Hepatocyte (in vitro differentiated cells): ENCODE data around the gene CSNK1G1. TPM values are rescaled to one million over a fixed set of nuclear protein-coding genes. Genes with fewer than 3 reads are reported as not detected.
"Not testable (repeated sequence)": the region's sequence is repeated elsewhere in the genome, so short reads cannot be mapped to it uniquely, and the experiment has no call there.

ENCODE experiments used
- DNase-seq: peaks from one replicate; pipeline ENCODE4 v3.0.0-alpha.2; 2016; ENCODE audit warnings: low spot score
- H2AFZ ChIP-seq: fragments of 200-600 bp; sonication (generic); 2 replicates; pipeline ENCODE4 v1.6.0; 2016; ENCODE audit warnings: antibody characterized with exemption, mild to moderate bottlenecking
- H3K27ac ChIP-seq: fragments of 200-600 bp; sonication (generic); 2 replicates; pipeline ENCODE4 v1.5.1; 2016; ENCODE audit warnings: mild to moderate bottlenecking
- H3K27me3 ChIP-seq: fragments of 200-600 bp; sonication (generic); 2 replicates; pipeline ENCODE4 v1.6.1; 2016
- H3K36me3 ChIP-seq: fragments of 200-600 bp; sonication (generic); replicated peaks from 2 replicates; pipeline ENCODE4 v1.5.1; 2016; ENCODE audit warnings: low read depth; ENCODE audit not compliant: insufficient read depth
- H3K4me1 ChIP-seq: fragments of 200-600 bp; sonication (generic); 2 replicates; pipeline ENCODE4 v1.5.1; 2016; ENCODE audit warnings: mild to moderate bottlenecking, moderate library complexity; ENCODE audit not compliant: insufficient read depth
- H3K4me2 ChIP-seq: fragments of 200-600 bp; sonication (generic); 2 replicates; pipeline ENCODE4 v1.6.0; 2016
- H3K4me3 ChIP-seq: fragments of 200-600 bp; sonication (generic); 2 replicates; pipeline ENCODE4 v1.5.1; 2016; ENCODE audit warnings: mild to moderate bottlenecking
- H3K79me2 ChIP-seq: fragments of 200-600 bp; sonication (generic); 2 replicates; pipeline ENCODE4 v1.6.0; 2017; ENCODE audit warnings: mild to moderate bottlenecking
- H3K9me2 ChIP-seq: fragments of 200-600 bp; sonication (generic); replicated peaks from 2 replicates; pipeline ENCODE4 v1.6.0; 2017; ENCODE audit warnings: mild to moderate bottlenecking; ENCODE audit not compliant: insufficient read depth
- H3K9me3 ChIP-seq: fragments of 200-600 bp; sonication (generic); 2 replicates; pipeline ENCODE4 v1.5.1; 2016; ENCODE audit warnings: low read depth, mild to moderate bottlenecking
- H4K20me1 ChIP-seq: fragments of 200-600 bp; sonication (generic); 2 replicates; pipeline ENCODE4 v1.6.0; 2016; ENCODE audit warnings: mild to moderate bottlenecking; ENCODE audit not compliant: insufficient read depth, poor library complexity, severe bottlenecking
- EZH2 ChIP-seq: fragments of 200-600 bp; sonication (generic); IDR thresholded peaks from 2 replicates; pipeline ENCODE4 v1.6.1; 2016; ENCODE audit warnings: antibody characterized with exemption, mild to moderate bottlenecking, borderline replicate concordance
- EZH2phosphoT487 ChIP-seq: fragments of 200-600 bp; sonication (generic); IDR thresholded peaks from one replicate; pipeline ENCODE4 v1.6.1; 2018; ENCODE audit warnings: antibody characterized with exemption, mild to moderate bottlenecking, low read depth, moderate library complexity; ENCODE audit not compliant: unreplicated experiment, severe bottlenecking
- WGBS: methylation state at CpG from one replicate; pipeline ENCODE4 v1.1.6; 2016; ENCODE audit warnings: low lambda C conversion rate; ENCODE audit errors: missing lambda C conversion rate; 5-methylcytosine and 5-hydroxymethylcytosine counted together
- polyA plus RNA-seq: library from polyadenylated mRNA; unstranded; fragments of >200 nt; fragmentation: Nextera tagmentation; extraction: Ambion mirVana; gene quantifications from 2 replicates; pipeline ENCODE4 v1.2.1, GENCODE V29; 2016
- total RNA-seq: library from RNA; depleted of rRNA; stranded (reverse); fragments of >200 nt; gene quantifications from 2 replicates; pipeline ENCODE4 v1.2.3, GENCODE V29; 2014
- TF ChIP-seq, protein P1 (sequence below): fragments of 200-600 bp; sonication (generic); IDR thresholded peaks from 2 replicates; pipeline ENCODE4 v1.5.1; 2016; ENCODE audit warnings: antibody characterized with exemption, mild to moderate bottlenecking; ENCODE audit not compliant: poor library complexity

CSNK1G1 gene
- total and polyA plus RNA-seq, 2 experiments from 2014 or later: 7.7 to 18.1 TPM

DNA sequence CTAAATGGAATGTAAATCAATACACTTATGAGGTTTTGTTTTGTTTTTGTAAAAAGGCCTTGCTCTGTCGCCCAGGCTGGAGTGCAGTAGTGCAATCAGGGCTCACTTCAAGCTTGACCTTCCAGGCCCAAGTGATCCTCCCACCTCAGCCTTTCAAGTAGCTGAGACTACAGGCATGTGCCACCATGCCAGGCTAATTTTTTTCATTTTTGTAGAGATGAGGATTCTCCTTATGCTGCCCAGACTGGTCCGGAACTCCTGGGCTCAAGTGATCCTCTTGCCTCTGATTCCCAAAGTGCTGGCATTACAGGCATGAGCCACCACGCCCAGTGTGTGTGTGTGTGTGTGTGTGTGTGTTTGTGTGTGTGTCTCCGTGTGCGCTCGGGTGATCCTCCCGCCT is 30.3 kb upstream of the CSNK1G1 start:
- Histone ChIP-seq H3K79me2 (peaks cover 40% of the 10 kb centered on the region), H3K4me1 (no peaks in the 10 kb centered on the region)

DNA sequence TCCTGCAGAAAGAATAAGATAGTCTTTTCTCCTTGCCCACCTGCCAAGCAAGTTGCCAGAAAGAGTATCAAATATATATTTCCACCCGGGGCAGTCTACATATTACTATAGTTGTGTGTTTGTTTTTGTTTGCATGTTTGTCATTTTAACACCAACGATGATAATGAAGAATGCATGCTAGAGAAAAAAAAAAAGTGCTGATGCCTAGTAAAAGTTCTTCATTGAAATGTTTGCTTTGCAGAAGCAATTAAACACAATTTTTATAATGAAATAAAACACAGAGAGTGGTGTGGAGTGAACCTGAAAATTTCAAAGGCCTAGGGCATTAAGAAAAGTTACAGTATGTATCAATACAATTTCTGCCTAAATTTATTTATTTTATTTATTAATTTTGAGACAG is 27.8 kb upstream of the CSNK1G1 start:
- no peaks in the 10 kb centered on the region for H3K9me2 ChIP-seq
- WGBS: 92% methylated on average over 2 of the region's 2 CpGs
- H2AFZ ChIP-seq: no peak overlapping the region
- peaks cover 3% of the 10 kb centered on the region for H3K4me1 ChIP-seq
- H3K27me3 ChIP-seq: no peaks in the 10 kb centered on the region
- no peak overlapping the region for H3K4me2 ChIP-seq
- H4K20me1 ChIP-seq: no peaks in the 10 kb centered on the region
- H3K79me2 ChIP-seq: peaks cover 25% of the 10 kb centered on the region
- H3K36me3 ChIP-seq: no peaks in the 10 kb centered on the region
- H3K4me3 ChIP-seq: no peak overlapping the region
- H3K9me3 ChIP-seq: no peaks in the 10 kb centered on the region
- no peak for TF ChIP-seq EZH2phosphoT487
- no peak for TF ChIP-seq EZH2
- TF ChIP-seq, protein P1, sequence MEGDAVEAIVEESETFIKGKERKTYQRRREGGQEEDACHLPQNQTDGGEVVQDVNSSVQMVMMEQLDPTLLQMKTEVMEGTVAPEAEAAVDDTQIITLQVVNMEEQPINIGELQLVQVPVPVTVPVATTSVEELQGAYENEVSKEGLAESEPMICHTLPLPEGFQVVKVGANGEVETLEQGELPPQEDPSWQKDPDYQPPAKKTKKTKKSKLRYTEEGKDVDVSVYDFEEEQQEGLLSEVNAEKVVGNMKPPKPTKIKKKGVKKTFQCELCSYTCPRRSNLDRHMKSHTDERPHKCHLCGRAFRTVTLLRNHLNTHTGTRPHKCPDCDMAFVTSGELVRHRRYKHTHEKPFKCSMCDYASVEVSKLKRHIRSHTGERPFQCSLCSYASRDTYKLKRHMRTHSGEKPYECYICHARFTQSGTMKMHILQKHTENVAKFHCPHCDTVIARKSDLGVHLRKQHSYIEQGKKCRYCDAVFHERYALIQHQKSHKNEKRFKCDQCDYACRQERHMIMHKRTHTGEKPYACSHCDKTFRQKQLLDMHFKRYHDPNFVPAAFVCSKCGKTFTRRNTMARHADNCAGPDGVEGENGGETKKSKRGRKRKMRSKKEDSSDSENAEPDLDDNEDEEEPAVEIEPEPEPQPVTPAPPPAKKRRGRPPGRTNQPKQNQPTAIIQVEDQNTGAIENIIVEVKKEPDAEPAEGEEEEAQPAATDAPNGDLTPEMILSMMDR: no peak
- no peak overlapping the region for H3K27ac ChIP-seq
- DNase-seq: no peak

More for the DNA sequence above, 30.3 kb upstream of the CSNK1G1 start:
- WGBS: 96% methylated on average over 6 of the region's 7 CpGs
- H3K36me3 ChIP-seq: no peaks in the 10 kb centered on the region
- H3K4me2 ChIP-seq: no peak overlapping the region
- no peaks in the 10 kb centered on the region for H3K27me3 ChIP-seq
- H4K20me1 ChIP-seq: no peaks in the 10 kb centered on the region
- H3K27ac ChIP-seq: no peak overlapping the region
- no peaks in the 10 kb centered on the region for H3K9me2 ChIP-seq
- TF ChIP-seq EZH2 (no peak), EZH2phosphoT487 (no peak)
- TF ChIP-seq, protein P1: no peak
- H3K4me3 ChIP-seq: no peak overlapping the region
- no peaks in the 10 kb centered on the region for H3K9me3 ChIP-seq
- H2AFZ ChIP-seq: no peak overlapping the region
- DNase-seq: no peak

DNA sequence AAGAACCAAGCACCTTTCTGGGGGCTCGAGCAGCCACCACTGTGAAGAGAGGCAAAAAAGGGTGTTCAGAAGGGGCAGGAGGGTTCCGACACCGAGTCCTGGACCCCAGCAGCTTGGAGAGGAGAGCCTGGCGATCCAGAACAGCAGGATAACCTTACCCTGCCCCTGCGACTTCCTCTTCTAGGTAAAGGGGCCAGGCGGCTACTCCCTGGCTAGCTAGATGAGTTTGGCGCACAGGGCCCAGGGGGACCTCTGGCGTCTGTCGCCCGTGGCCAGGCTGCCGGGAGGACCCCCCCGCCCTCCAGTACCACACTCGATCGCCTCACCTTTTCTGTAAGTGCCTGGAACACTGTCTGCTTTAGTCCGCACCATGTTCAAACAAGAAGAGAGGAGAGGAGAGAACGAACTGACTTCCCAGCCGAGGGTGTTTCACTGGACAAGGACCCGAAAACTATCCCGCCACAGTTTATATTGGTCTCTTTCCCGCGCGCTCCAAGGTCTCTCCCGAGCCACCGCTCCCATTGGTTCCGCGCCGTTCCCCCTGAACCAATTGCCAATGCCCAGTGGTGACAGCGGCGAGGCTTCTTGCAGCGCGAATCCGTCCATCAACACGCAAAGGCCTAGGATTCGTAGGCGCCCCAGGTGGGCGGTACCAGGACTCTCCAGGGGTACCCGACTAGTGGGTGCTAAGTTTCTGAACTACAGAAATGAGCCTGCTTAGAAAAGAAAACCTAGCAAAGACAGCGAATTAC is 25.2 kb upstream of the CSNK1G1 start, which contains the start of gene PCLAF:
PCLAF (minus strand) TSS at position 442 of the 752 bp plus-strand sequence; CDS start at position 372, 70 bp downstream.
- WGBS: 2% methylated on average over 38 of the region's 38 CpGs

DNA sequence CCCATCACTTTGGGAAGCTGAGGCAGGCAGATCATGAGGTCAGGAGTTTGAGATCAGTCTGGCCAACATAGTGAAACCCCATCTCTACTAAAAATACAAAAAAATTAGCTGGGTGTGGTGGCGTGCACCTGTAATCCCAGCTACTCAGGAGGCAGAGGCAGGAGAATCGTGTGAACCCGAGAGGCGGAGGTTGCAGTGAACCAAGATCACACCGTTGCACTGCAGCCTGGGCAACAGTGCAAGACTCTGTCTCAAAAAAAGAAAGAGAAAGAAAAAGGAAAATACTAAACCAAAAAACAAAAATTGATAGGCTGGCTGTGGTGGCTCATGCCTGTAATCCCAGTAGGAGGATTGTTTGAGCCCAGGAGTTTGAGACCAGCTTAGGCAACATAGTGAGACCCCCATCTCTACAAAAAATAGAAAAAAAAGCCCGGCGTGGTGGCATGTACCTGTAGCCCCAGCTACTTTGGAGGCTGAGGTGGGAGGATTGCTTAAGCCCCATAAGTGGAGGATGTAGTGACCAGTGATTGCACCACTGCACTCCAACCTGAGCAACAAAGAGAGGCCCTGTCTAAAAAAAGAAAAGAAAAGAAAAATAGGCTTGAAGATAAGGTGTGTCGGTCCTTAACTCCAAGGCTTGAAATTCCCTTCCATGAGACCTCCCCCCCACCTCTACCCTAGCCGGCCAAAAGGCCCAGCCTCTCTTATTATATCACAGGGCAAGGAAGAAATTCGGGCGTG is 24.3 kb upstream of the CSNK1G1 start:
- H4K20me1 ChIP-seq, H3K4me1 ChIP-seq, H3K36me3 ChIP-seq, H3K27ac ChIP-seq, H3K79me2 ChIP-seq, H3K27me3 ChIP-seq, DNase-seq, H3K9me3 ChIP-seq, H2AFZ ChIP-seq, H3K4me3 ChIP-seq, H3K9me2 ChIP-seq: not testable (repeated sequence)
- H3K4me2 ChIP-seq: peak overlapping the region; percentile 83
- WGBS: 69% methylated on average over 11 of the region's 11 CpGs

More for the DNA sequence above, 25.2 kb upstream of the CSNK1G1 start, which contains the start of gene PCLAF:
- no peaks in the 10 kb centered on the region for H3K27me3 ChIP-seq
- no peak within 1 kb of the TSS for H3K27ac ChIP-seq
- H4K20me1 ChIP-seq: no peaks in the 10 kb centered on the region
- peaks cover 9% of the 10 kb centered on the region for H3K79me2 ChIP-seq
- no peaks in the 10 kb centered on the region for H3K36me3 ChIP-seq
- H3K4me3 ChIP-seq: peak within 1 kb of the TSS; percentile 13
- H3K4me2 ChIP-seq: peak within 1 kb of the TSS; percentile 83
- TF ChIP-seq EZH2phosphoT487: no peak
- TF ChIP-seq EZH2: no peak
- TF ChIP-seq, protein P1: no peak
- H2AFZ ChIP-seq: peak within 1 kb of the TSS; percentile 95
- peaks cover 3% of the 10 kb centered on the region for H3K4me1 ChIP-seq
- no peaks in the 10 kb centered on the region for H3K9me2 ChIP-seq
- no peaks in the 10 kb centered on the region for H3K9me3 ChIP-seq
- DNase-seq: peak; percentile 95
